Mesenchymal stem cell (in vitro differentiated cells and primary cell): ENCODE measurements around the gene POLR2L.

Source experiments
- DNase-seq: peaks from one replicate; pipeline ENCODE4 v3.0.0-alpha.2; 2013
- H2AFZ ChIP-seq: one replicate; pipeline ENCODE4 v1.6.1; 2013; ENCODE audit warnings: low read depth, mild to moderate bottlenecking, control low read depth, inconsistent platforms, low read length, moderate library complexity
- H2AK5ac ChIP-seq: 2 replicates; pipeline ENCODE4 v1.6.1; 2013; ENCODE audit warnings: low read length, moderate library complexity, mild to moderate bottlenecking, inconsistent platforms; ENCODE audit not compliant: severe bottlenecking
- H2BK120ac ChIP-seq: one replicate; pipeline ENCODE4 v1.6.1; 2013; ENCODE audit warnings: low read depth, mild to moderate bottlenecking, inconsistent platforms, low read length, moderate library complexity
- H2BK12ac ChIP-seq, 2 experiments: one replicate each; pipeline ENCODE4 v1.6.1; 2013; ENCODE audit warnings: inconsistent platforms in 2 of 2, low read length in 2 of 2, mild to moderate bottlenecking in 2 of 2, moderate library complexity in 2 of 2, control low read depth in 1 of 2
- H2BK15ac ChIP-seq: one replicate; pipeline ENCODE4 v1.6.1; 2013; ENCODE audit warnings: mild to moderate bottlenecking, low read depth, inconsistent platforms; ENCODE audit not compliant: poor library complexity, severe bottlenecking
- H2BK5ac ChIP-seq: 2 replicates; pipeline ENCODE4 v1.6.1; 2013; ENCODE audit warnings: low read depth, mild to moderate bottlenecking, low read length, control low read depth, inconsistent platforms; ENCODE audit not compliant: poor library complexity, severe bottlenecking
- H3K14ac ChIP-seq, 2 experiments: one replicate each; pipeline ENCODE4 v1.6.1; 2013; ENCODE audit warnings: inconsistent platforms in 2 of 2, low read length in 2 of 2, control low read depth in 1 of 2, mild to moderate bottlenecking in 1 of 2, moderate library complexity in 1 of 2
- H3K18ac ChIP-seq, 2 experiments: one replicate each; pipeline ENCODE4 v1.6.1; 2013; ENCODE audit warnings: inconsistent platforms in 2 of 2, low read length in 2 of 2, control low read depth in 1 of 2, low read depth in 1 of 2, mild to moderate bottlenecking in 1 of 2
- H3K23ac ChIP-seq, 2 experiments: one replicate each; pipeline ENCODE4 v1.6.1; 2013; ENCODE audit warnings: inconsistent platforms in 2 of 2, low read length in 2 of 2, mild to moderate bottlenecking in 2 of 2, moderate library complexity in 2 of 2, control low read depth in 1 of 2
- H3K27ac ChIP-seq: 2 replicates; pipeline ENCODE4 v1.5.1; 2013; ENCODE audit warnings: mild to moderate bottlenecking, moderate library complexity, low read length, control low read depth, inconsistent platforms; ENCODE audit not compliant: poor library complexity, severe bottlenecking
- H3K27me3 ChIP-seq, 2 experiments: 2 replicates each; pipeline versions ENCODE4 v1.6.1 to v1.7.0; 2013; ENCODE audit warnings: low read length in 2 of 2, mild to moderate bottlenecking in 2 of 2, moderate library complexity in 2 of 2, control low read depth in 1 of 2, inconsistent platforms in 1 of 2; ENCODE audit not compliant: control insufficient read depth in 1 of 2, insufficient read depth in 1 of 2
- H3K36me3 ChIP-seq, 2 experiments: 2 replicates each; pipeline versions ENCODE4 v1.6.1 to v1.7.0; 2013; ENCODE audit warnings: low read length in 2 of 2, control low read depth in 1 of 2, inconsistent platforms in 1 of 2, low read depth in 1 of 2, mild to moderate bottlenecking in 1 of 2; ENCODE audit not compliant: insufficient read depth in 2 of 2, control insufficient read depth in 1 of 2
- H3K4ac ChIP-seq, 2 experiments: one replicate each; pipeline ENCODE4 v1.6.1; 2013; ENCODE audit warnings: inconsistent platforms in 2 of 2, low read length in 2 of 2, mild to moderate bottlenecking in 2 of 2, moderate library complexity in 2 of 2, control low read depth in 1 of 2, low read depth in 1 of 2
- H3K4me1 ChIP-seq: 2 replicates; pipeline ENCODE4 v1.6.1; 2013; ENCODE audit warnings: low read depth, low read length, control low read depth; ENCODE audit not compliant: control insufficient read depth, insufficient read depth
- H3K4me2 ChIP-seq: 2 replicates; pipeline ENCODE4 v1.6.1; 2013; ENCODE audit warnings: low read length, mild to moderate bottlenecking, inconsistent platforms; ENCODE audit not compliant: poor library complexity, severe bottlenecking
- H3K4me3 ChIP-seq, 2 experiments: 2 replicates each; pipeline versions ENCODE4 v1.5.1 to v1.7.0; 2013; ENCODE audit warnings: low read length in 2 of 2, mild to moderate bottlenecking in 2 of 2, control low read depth in 1 of 2, low read depth in 1 of 2; ENCODE audit not compliant: insufficient read depth in 1 of 2
- H3K79me1 ChIP-seq: replicated peaks from 2 replicates; pipeline ENCODE4 v1.6.1; 2013; ENCODE audit warnings: mild to moderate bottlenecking, control low read depth, low read length, inconsistent platforms; ENCODE audit not compliant: poor library complexity, severe bottlenecking
- H3K9ac ChIP-seq: 2 replicates; pipeline ENCODE4 v1.7.0; 2013; ENCODE audit warnings: mild to moderate bottlenecking, low read length, moderate library complexity
- H3K9me3 ChIP-seq: 2 replicates; pipeline ENCODE4 v1.7.0; 2013; ENCODE audit warnings: mild to moderate bottlenecking, low read length; ENCODE audit not compliant: control insufficient read depth
- H4K8ac ChIP-seq: one replicate; pipeline ENCODE4 v1.6.1; 2013; ENCODE audit warnings: inconsistent platforms, mild to moderate bottlenecking, low read length, moderate library complexity
- H4K91ac ChIP-seq: one replicate; pipeline ENCODE4 v1.6.1; 2013; ENCODE audit warnings: mild to moderate bottlenecking, low read length, inconsistent platforms
- whole genome bisulfite sequencing: methylation state at CpG from one replicate; pipeline ENCODE4 v1.1.7; 2013; ENCODE audit warnings: mixed read lengths; 5-methylcytosine and 5-hydroxymethylcytosine counted together

POLR2L gene

DNA sequence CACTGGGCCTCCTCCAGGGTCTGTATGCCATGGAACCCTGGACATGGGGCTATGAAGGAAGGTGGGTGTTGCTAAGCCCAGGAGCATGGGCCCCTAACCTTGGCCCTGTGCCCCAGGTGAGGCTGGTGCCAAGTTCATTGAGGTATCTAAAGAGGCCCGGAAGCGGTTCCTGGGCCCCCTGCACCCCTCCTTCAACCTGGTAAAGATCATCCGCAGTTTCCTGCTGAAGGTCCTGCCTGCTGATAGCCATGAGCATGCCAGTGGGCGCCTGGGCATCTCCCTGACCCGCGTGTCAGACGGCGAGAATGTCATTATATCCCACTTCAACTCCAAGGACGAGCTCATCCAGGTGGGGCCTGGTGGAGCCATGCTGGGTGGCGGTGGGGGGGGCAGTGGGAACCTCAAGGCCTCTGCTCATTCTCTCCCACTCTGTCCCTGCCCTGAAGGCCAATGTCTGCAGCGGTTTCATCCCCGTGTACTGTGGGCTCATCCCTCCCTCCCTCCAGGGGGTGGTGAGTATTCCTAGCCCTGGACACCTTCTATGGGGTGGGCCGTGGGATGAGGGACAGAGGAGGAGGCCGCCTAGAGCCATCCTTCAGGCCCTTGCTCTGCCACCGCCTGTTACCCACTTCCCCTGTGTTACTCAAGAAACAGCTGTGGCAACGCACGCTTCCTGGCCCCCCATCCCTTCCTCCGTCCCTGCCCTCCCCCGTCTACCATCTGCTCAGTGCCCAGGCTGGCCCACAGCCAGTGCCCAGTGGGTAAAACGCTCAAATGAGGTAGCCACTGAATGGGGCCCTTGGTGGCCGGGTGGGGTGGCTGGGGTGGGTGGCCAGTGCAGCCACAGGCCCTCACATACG lies 20.6 kb downstream of the POLR2L start:
- no peaks in the 10 kb centered on the region for H3K9me3 ChIP-seq
- no peak overlapping the region for H4K8ac ChIP-seq
- WGBS: 93% methylated on average over 15 of the region's 22 CpGs
- no peak overlapping the region for H3K27ac ChIP-seq
- peak overlapping the region; percentile 97 for H3K9ac ChIP-seq
- H3K36me3 ChIP-seq: peaks cover 25 to 48% of the 10 kb centered on the region in 2 experiments
- no peak overlapping the region for H3K18ac ChIP-seq
- peaks cover 46% of the 10 kb centered on the region for H3K4me1 ChIP-seq
- H2BK12ac ChIP-seq: no peak overlapping the region
- peak overlapping the region in 1 of 2 experiments; percentile 93 for H3K4me3 ChIP-seq
- no peak overlapping the region for H2BK120ac ChIP-seq
- H3K23ac ChIP-seq: no peak overlapping the region
- peaks cover 0 to 2% of the 10 kb centered on the region in 2 experiments for H3K27me3 ChIP-seq
- no peak overlapping the region for H2AFZ ChIP-seq
- peaks cover 20% of the 10 kb centered on the region for H3K79me1 ChIP-seq
- no peak overlapping the region for H3K4ac ChIP-seq
- no peak overlapping the region for H3K14ac ChIP-seq
- H3K4me2 ChIP-seq: no peak overlapping the region
- H2BK15ac ChIP-seq: no peak overlapping the region
- H2AK5ac ChIP-seq: no peak overlapping the region
- H4K91ac ChIP-seq: no peak overlapping the region
- no peak for DNase-seq
- no peak overlapping the region for H2BK5ac ChIP-seq

DNA sequence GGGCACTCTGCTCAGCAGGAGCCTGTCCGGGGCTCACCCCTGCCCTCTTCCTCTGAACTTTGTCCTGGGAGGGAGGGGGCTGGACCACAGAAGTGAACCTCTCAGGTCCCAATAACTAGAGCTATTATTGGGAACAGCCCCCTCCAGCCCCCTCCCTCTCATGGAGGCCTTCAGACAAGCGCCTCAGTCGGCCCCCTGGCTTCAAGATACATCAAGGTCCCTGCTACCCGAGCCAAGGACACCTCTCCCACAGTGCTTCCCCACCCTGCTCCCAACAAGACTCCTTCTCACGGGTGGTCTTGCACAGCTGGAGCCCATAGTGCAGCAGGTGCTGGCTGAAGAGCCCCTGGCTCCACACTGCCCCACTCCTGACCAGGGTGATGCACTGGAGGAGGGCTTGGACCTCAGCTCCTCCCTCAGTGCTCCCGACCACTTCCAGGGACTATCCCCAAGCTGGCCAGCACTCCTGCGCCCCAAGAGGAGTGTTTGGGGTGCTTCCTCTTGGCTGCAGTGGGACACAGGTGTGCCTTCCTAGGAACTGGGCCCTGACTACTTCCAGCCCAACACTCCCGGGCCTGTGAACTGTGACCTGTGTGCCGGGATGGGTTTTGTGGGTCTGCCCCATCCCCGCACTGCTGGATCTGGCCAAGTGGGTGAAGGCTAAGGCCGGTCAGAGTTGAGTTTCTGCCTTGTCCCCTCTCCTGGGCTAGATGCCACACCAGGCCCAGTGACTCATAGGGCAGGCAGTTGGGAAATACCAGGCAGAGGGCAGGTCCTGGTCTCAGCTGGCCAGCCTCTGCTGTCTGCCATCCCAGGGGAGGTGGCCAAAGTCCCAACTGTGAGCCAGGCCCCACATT lies 21.4 kb downstream of the POLR2L start:
- H3K4ac ChIP-seq: no peak overlapping the region
- 88% methylated on average over 11 of the region's 11 CpGs for WGBS
- H3K79me1 ChIP-seq: peaks cover 20% of the 10 kb centered on the region
- no peaks in the 10 kb centered on the region for H3K27me3 ChIP-seq
- H3K36me3 ChIP-seq: peaks cover 25 to 52% of the 10 kb centered on the region in 2 experiments
- H2BK15ac ChIP-seq: no peak overlapping the region
- H3K9ac ChIP-seq: peak overlapping the region; percentile 97
- DNase-seq: peak; percentile 71
- H3K27ac ChIP-seq: no peak overlapping the region
- no peak overlapping the region for H2AK5ac ChIP-seq
- H3K23ac ChIP-seq: no peak overlapping the region
- H3K4me3 ChIP-seq: peak overlapping the region; percentile 93
- no peak overlapping the region for H3K18ac ChIP-seq
- no peak overlapping the region for H2AFZ ChIP-seq
- no peak overlapping the region for H2BK12ac ChIP-seq
- H4K91ac ChIP-seq: no peak overlapping the region
- H4K8ac ChIP-seq: no peak overlapping the region
- H3K4me1 ChIP-seq: peaks cover 41% of the 10 kb centered on the region
- peak overlapping the region; percentile 55 for H3K4me2 ChIP-seq
- no peaks in the 10 kb centered on the region for H3K9me3 ChIP-seq
- H2BK120ac ChIP-seq: no peak overlapping the region
- no peak overlapping the region for H2BK5ac ChIP-seq
- no peak overlapping the region for H3K14ac ChIP-seq

DNA sequence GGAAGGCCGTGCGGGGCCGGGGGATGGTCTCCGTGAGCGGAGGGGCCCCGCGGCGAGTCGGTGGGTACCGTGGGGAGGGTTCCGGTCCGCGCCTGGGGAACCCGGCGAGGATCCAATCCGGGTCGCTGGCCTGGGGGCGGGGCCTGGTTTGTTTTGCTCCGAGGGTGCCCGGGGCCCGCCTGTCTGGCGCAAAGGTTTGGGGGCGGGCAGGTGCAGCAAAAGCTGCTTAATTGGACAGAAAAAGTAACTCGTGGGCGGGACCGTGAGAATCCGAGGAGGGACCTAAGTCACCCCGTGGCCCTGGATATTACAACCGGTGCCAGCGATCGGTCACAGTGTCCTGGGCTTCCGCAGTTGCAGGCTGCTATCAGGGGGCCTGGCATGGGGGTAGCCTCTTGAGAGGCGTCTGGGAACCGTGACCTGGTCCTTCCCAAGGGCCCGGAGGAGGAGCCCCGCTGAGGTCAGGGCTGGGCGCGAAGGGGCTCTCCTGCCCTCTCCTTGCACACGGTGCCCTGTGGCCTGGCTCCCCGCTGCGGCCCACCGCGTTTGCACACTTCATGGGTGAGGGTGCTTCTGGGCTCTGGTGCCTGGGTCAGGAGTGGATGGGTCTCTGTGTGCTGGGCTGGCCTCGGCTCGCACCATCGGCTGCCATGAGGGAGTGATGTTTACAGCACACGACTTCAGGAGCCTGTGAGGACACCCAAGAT lies 22.2 kb downstream of the POLR2L start:
- Histone ChIP-seq H2AFZ (no peak overlapping the region), H3K4me3 (peak overlapping the region; percentile 93), H3K27ac (no peak overlapping the region), H2BK5ac (no peak overlapping the region), H2BK15ac (no peak overlapping the region), H3K27me3 (no peaks in the 10 kb centered on the region), H3K18ac (peak overlapping the region in 1 of 2 experiments; percentile 86), H2BK120ac (peak overlapping the region; percentile 71), H4K8ac (peak overlapping the region; percentile 53), H3K4me1 (peaks cover 37% of the 10 kb centered on the region), H2AK5ac (no peak overlapping the region), H3K4me2 (peak overlapping the region; percentile 55), H3K23ac (no peak overlapping the region), H3K36me3 (peaks cover 19 to 51% of the 10 kb centered on the region in 2 experiments), H3K79me1 (peaks cover 20% of the 10 kb centered on the region), H3K9me3 (no peaks in the 10 kb centered on the region), H3K4ac (no peak overlapping the region), H3K14ac (peak overlapping the region in 1 of 2 experiments; percentile 63), H4K91ac (no peak overlapping the region), H3K9ac (peak overlapping the region; percentile 97), H2BK12ac (no peak overlapping the region)
- peak; percentile 80 for DNase-seq
- 12% methylated on average over 46 of the region's 47 CpGs for WGBS
